HL-60 (cell line): ENCODE results near the gene ACVR2A.

ENCODE experiments used
- DNase-seq, 2 experiments: peaks; one replicate each; pipeline ENCODE4 v3.0.0-alpha.2; 2010 to 2020; ENCODE audit warnings: low read depth in 1 of 2, low spot score in 1 of 2
- H3K27ac ChIP-seq: fragments of 250-450 bp; sonication (Bioruptor Pico); replicated peaks from 2 replicates; pipeline ENCODE4 v1.5.1; 2020; ENCODE audit warnings: mild to moderate bottlenecking, moderate library complexity
- H3K27me3 ChIP-seq: fragments of 250-450 bp; sonication (Bioruptor Pico); 2 replicates; pipeline ENCODE4 v1.5.1; 2021; ENCODE audit warnings: mild to moderate bottlenecking, moderate library complexity; ENCODE audit not compliant: insufficient read depth, poor library complexity, severe bottlenecking
- H3K4me3 ChIP-seq: replicated peaks from 2 replicates; pipeline ENCODE4 v1.5.1; 2011; ENCODE audit warnings: mild to moderate bottlenecking, control low read depth, low read length; ENCODE audit not compliant: insufficient read depth
- CTCF ChIP-seq: IDR thresholded peaks from one replicate; pipeline ENCODE4 v1.5.1; 2011; ENCODE audit warnings: low read length, control low read depth, inconsistent platforms; ENCODE audit not compliant: insufficient read depth
- GABPA ChIP-seq: IDR thresholded peaks from 2 replicates; pipeline ENCODE4 v1.6.1; 2012; ENCODE audit warnings: low read depth
- POLR2AphosphoS5 ChIP-seq: IDR thresholded peaks from 2 replicates; pipeline ENCODE4 v1.6.1; 2012; ENCODE audit warnings: low read depth
- REST ChIP-seq: IDR thresholded peaks from 2 replicates; pipeline ENCODE4 v1.6.1; 2012; ENCODE audit warnings: low read depth; ENCODE audit not compliant: insufficient replicate concordance
- SPI1 ChIP-seq: IDR thresholded peaks from 2 replicates; pipeline ENCODE4 v1.6.1; 2012; ENCODE audit warnings: low read depth, mild to moderate bottlenecking, borderline replicate concordance

Gene ACVR2A

DNA sequence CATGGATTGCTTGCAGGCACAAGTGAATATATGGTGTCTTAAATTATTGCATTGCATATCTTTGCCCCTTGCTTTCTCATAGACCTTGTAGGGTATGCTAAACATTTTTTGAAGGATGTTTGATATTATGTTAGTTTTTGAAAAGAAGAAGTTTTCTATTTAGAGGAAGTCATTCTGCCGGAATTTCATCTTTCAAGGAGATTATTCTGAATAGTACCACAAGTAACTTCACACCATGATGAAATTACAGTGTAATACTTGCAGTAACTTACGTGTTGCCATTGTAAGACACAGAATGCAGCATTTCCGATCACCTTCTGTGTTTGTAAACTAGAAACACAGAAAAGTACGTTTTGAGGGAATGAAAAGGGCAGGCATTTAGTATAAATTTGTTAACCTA, 71.9 kb downstream of the ACVR2A start:
- no peak overlapping the region for H3K4me3 ChIP-seq
- no peak for TF ChIP-seq POLR2AphosphoS5
- TF ChIP-seq REST = no peak
- peak; percentile 66; the same call in 1 of the 2 replicates for TF ChIP-seq SPI1
- no peak for TF ChIP-seq CTCF
- TF ChIP-seq GABPA = no peak
- no peak overlapping the region for H3K27ac ChIP-seq
- peak in 1 of 2 experiments; percentile 3 for DNase-seq
- H3K27me3 ChIP-seq = no peaks in the 10 kb centered on the region

- Histone ChIP-seq H3K27me3 (no peaks in the 10 kb centered on the region), H3K27ac (no peak overlapping the region), H3K4me3 (no peak overlapping the region)
- no peak for DNase-seq
- no peak for TF ChIP-seq REST
- no peak for TF ChIP-seq SPI1
- no peak for TF ChIP-seq GABPA
- no peak for TF ChIP-seq POLR2AphosphoS5
- TF ChIP-seq CTCF = no peak
Measured at GRCh38 chr2:147917161-147917560, 72.3 kb downstream of the ACVR2A start.

DNA sequence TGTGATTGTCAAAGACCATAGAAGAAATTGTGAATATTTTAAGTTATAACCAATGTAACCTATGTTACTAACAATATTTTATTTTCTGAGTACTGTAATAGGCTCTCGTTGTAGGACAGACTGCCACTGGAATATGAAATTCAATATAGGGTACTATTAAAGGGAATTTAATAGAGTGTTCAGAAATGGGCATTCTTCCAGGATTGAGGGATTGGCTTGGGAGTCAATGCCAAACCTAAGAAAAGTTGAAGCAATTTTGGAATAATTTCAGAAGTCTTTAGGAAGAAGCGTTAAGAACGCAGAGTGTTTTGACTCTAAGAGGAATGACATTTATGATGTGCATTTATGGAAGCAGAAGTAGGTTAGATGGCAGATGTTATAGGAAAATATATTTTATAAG, 79.0 kb downstream of the ACVR2A start:
- Histone ChIP-seq H3K27ac (no peak overlapping the region), H3K27me3 (no peaks in the 10 kb centered on the region), H3K4me3 (no peak overlapping the region)
- DNase-seq = no peak
- TF ChIP-seq CTCF = no peak
- TF ChIP-seq GABPA = no peak
- TF ChIP-seq POLR2AphosphoS5 = no peak
- no peak for TF ChIP-seq SPI1
- TF ChIP-seq REST = no peak
